GM18498 (cell line): Measurements from ENCODE around the gene IQCM.

ENCODE experiments used
- ATAC-seq: cut with Tn5 transposase; IDR thresholded peaks from one replicate; pipeline ENCODE4 v1.9.1; 2021; ENCODE audit warnings: mild to moderate bottlenecking, moderate library complexity; ENCODE audit not compliant: unreplicated experiment

Gene IQCM, protein sequence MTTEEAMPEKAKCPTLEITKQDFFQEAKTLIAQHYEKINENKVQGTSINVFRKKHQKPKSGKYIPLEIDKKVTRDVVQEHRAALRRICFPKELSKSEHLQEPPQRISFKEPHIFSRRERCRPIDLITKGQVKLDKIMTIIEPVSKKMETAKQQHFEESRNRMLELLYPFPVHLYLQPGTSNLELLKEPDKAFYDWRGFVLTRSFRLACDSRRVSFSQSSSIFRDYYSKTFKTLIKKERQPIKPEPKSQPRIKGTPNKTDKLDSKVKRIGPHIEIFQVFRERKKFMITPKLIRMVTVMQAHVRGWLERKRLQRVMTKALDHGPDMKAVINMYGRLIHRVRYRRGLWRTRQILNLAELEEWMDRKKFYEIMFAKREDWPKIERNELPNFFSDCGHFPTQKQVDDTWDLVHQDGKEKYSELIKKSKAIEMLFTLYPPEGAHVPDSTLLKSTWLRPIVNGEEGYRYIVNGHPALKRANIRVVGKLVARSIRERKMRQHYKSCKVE

DNA sequence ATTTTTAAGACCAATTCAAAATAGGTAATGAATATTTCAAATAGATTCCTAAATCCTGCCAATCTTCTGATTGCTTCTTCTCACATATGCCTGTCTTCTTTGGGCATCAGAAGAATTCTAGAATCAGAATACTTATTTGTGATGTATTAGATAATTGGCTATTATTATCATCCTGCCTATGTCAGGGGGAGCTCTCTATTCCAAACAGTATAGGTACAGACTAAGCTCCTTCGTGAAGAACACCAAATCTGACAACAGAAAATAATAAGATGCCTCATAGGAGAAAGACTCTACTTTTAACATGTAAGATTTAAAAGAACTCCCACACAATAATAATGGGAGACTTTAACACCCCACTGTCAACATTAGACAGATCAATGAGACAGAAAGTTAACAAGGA, at the start of gene IQCM:
Gene IQCM, minus strand, starts transcription at position 101 of the 400 bp plus-strand sequence. CDS start 73,152 bp downstream, outside the sequence.
- ATAC-seq: no peak

- ATAC-seq: no peak
Observed at GRCh38 chr4:149857446-149857845, 41.8 kb upstream of the IQCM start.

- no peak for ATAC-seq
Observed at GRCh38 chr4:149845743-149846142, 30.1 kb upstream of the IQCM start.

- no peak for ATAC-seq
Observed at GRCh38 chr4:149841686-149842085, 26.0 kb upstream of the IQCM start.

GRCh38 chr4:149838036-149838435, 22.4 kb upstream of the IQCM start:
- no peak for ATAC-seq

- no peak for ATAC-seq
Observed at GRCh38 chr4:149836546-149836945, 20.9 kb upstream of the IQCM start.

GRCh38 chr4:149835280-149835679, 19.6 kb upstream of the IQCM start:
- no peak for ATAC-seq

GRCh38 chr4:149831656-149832208, 16.1 kb upstream of the IQCM start:
- ATAC-seq: no peak

DNA sequence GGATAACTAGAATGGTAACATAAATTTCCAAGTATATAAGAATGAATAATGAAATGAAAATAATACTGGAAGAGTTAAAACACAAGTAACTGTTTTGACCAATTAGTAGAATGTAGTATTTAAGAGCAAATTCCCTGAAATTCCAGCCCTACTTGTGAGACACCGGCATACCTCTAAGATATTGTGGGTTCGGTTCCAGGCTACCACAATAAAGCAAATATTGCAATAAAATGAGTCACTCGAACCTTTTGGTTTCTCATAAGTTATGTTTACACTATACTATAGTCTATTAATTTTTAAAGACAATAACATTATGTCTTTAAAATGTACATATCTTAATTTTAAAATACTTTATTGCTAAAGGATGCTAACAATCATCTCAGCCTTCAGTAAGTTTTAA, 15.2 kb upstream of the IQCM start:
- no peak for ATAC-seq

DNA sequence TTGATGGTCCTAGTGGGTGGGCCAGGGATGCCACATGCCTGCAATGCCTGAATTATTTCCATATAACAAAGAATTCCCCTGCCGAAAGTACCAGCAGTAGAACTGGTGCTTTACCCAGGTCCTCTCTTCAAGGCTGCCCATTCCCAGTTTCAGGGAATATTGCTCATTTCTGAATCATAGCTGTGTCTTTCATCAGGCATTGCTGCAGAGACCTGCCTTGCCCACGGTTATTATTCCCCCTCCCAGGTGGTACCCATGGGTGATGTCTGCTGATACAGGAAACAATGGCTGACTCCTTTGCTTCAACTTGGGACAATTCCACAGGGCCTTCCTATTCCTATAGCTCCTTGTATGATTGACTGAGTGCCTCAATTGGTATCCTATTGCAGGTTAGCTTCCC, 9.7 kb upstream of the IQCM start:
- ATAC-seq: no peak

GRCh38 chr4:149823769-149824221, 8.2 kb upstream of the IQCM start:
- no peak for ATAC-seq

DNA sequence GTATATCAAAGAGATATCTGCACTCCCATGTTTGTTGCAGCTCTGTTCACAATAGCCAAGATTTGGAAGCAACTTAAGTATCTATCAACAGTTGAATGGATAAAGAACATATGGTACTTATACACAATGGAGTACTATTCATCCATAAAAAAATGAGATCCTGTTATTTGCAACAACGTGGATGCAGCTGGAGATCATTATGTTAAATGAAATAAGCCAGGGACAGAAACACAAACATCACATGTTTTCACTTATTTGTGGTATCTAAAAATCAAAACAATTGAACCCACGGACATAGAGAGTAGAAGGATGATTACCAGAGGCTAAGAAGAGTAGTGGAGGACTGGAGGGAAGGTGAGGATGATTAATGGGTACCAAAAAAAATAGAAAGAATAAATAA, 14.2 kb downstream of the IQCM start:
- ATAC-seq: no peak

DNA sequence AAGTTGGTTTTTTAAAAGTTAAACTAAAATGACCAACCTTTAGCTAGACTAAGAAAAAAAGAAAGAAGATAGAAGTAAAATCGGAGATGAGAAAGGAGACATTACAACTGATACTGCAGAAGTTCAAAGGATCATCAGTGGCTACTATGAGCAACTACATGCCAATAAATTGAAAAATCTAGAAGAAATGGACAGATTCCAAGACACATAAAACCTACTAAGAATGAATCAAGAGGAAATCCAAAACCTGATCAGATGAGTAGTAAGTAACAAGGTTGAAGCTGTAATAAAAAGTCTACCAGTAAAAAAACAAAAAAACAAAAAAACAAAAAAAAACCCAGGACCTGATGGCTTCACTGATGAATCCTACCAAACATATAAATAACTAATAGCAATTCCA, 16.1 kb downstream of the IQCM start:
- ATAC-seq: no peak

- ATAC-seq: no peak
Observed at GRCh38 chr4:149796381-149796780, 19.3 kb downstream of the IQCM start.

DNA sequence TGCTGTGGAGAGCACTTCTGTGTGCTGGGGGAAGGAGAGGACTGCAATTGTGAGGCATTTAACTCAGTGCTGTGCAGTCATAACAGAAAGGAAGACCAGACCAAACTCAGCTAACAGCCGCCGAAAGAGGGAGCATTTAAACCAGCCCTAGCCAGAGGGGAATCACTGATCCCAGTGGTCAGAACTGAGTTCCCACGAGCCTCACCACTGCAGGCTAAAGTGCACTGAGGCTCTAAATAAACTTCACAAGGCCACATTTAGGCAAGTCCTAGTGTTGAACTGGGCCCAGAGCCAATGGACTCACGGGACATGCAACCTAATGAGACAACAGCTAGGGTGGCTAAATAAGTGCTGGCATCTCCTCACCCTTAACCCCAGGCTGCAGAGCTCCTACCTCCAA, 20.4 kb downstream of the IQCM start:
- no peak for ATAC-seq

DNA sequence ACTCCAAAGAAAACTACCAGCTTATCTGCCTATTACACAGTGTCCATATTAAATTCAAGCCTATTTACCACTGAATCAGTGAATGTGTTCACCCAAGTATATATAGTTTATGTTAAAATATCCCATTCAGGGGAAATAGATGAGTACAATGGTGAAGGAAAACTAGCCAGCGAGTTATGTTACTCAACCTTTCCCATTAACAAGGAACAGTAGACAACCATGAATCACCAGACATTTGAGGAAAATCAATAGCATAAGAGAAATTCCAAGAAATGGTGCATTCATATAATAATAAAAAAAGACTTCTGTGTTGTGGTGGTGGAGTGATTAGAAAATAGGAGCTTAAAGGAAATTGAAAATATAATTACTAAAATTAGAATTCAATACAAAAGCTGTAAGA, 21.3 kb downstream of the IQCM start:
- no peak for ATAC-seq

- ATAC-seq: no peak
Observed at GRCh38 chr4:149793459-149793858, 22.2 kb downstream of the IQCM start.

GRCh38 chr4:149791851-149792250, 23.8 kb downstream of the IQCM start:
- ATAC-seq: no peak

DNA sequence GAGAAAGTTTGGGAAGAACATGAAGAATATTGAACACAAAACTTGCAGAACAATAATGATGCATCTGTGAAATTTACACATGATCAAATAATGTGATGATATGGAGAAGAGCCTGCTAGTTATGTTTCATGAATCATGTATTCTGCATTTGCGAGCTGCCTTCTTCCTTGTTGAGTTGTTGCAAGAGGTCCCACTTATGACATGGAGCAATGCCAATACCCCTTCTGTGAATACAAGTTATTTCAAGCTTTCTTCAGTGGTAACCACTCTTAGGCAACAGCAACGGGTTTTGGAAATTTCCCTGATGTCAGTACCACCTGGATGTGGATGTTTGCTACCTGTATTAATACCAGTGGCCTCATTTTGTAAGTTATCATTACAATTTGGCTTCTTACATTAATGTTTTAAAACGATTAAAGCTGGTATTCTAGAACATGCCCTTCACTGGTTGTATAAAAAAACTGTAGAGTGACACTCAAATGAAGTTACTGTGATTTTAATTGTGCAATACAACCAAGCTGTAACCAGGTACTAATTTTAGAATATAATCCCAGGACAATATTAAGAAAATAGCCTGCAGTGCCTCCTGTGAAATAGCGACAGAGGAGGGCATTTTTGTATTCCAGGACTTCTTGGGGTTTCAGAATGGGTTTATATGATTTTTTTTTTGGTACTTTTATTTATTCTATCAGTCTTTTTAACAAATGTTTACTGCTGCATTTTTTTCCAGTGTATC, 25.3 kb downstream of the IQCM start:
- ATAC-seq: no peak

- no peak for ATAC-seq
Observed at GRCh38 chr4:149788300-149788699, 27.3 kb downstream of the IQCM start.

- no peak for ATAC-seq
Observed at GRCh38 chr4:149785696-149786431, 29.8 kb downstream of the IQCM start.
